Gastrocnemius medialis (tissue), 4 donors: ENCODE results near the gene RTN4RL1.

Experiments
- POLR2A ChIP-seq, 2 donors: fragments of 450-650 bp; IDR thresholded peaks; one replicate each; pipeline ENCODE4 v1.6.1; 2017; ENCODE audit warnings: antibody characterized with exemption in 2 of 2, mild to moderate bottlenecking in 2 of 2, moderate library complexity in 2 of 2
- TF ChIP-seq, protein P1 (sequence below), 5 experiments: fragments of 450-650 bp in 3 of 5; fragments of 200-600 bp in 2 of 5; sonication (generic) in 2 of 5; IDR thresholded peaks in 4 of 5; conservative IDR thresholded peaks in 1 of 5; 1 replicate in 4 of 5; 2 replicates in 1 of 5; pipeline ENCODE4 v1.5.1; 2016 to 2019; ENCODE audit warnings: antibody characterized with exemption in 5 of 5, mild to moderate bottlenecking in 3 of 5, moderate library complexity in 3 of 5

DNA sequence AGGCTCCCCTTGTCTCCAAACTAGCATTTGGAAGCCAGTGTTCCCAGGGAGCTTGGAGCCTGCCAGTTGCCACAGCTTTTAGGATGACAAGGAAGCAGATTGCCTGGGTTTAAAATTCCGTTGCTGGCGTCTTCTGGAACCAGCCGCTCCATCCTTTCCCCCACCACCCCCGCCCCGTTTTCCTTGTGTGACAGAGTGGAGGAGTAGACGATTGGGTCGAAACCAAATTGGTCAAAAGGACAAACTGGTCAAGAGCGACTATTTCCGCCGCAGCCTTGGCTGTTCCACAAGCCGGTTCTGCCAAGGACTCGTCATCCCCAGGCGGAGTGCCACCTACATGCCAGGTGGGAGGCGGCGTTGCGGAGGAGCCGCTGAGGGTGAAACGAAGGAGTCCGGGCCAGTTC, 104.2 kb downstream of the RTN4RL1 start:
- no peak for TF ChIP-seq POLR2A (IDR thresholded peaks at IDR 0.05)
- TF ChIP-seq, protein P1, sequence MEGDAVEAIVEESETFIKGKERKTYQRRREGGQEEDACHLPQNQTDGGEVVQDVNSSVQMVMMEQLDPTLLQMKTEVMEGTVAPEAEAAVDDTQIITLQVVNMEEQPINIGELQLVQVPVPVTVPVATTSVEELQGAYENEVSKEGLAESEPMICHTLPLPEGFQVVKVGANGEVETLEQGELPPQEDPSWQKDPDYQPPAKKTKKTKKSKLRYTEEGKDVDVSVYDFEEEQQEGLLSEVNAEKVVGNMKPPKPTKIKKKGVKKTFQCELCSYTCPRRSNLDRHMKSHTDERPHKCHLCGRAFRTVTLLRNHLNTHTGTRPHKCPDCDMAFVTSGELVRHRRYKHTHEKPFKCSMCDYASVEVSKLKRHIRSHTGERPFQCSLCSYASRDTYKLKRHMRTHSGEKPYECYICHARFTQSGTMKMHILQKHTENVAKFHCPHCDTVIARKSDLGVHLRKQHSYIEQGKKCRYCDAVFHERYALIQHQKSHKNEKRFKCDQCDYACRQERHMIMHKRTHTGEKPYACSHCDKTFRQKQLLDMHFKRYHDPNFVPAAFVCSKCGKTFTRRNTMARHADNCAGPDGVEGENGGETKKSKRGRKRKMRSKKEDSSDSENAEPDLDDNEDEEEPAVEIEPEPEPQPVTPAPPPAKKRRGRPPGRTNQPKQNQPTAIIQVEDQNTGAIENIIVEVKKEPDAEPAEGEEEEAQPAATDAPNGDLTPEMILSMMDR (IDR thresholded peaks at IDR 0.05 in 4 of 5, conservative IDR thresholded peaks at IDR 0.05 in 1 of 5), result no peak
